Testis (tissue), 2 donors: ENCODE measurements around the gene SPTLC2.
"Not testable (repeated sequence)": the region's sequence is repeated elsewhere in the genome, so short reads cannot be mapped to it uniquely, and the experiment has no call there.

ENCODE experiments used
- POLR2A ChIP-seq: fragments of 450-650 bp; IDR thresholded peaks from one replicate; pipeline ENCODE4 v1.6.1; 2017; ENCODE audit warnings: antibody characterized with exemption, mild to moderate bottlenecking, moderate library complexity
- TF ChIP-seq, protein P1 (sequence below), 3 experiments: fragments of 450-650 bp in 2 of 3; fragments of 200-600 bp in 1 of 3; sonication (generic) in 1 of 3; IDR thresholded peaks; one replicate each; pipeline ENCODE4 v1.5.1; 2016 to 2019; ENCODE audit warnings: antibody characterized with exemption in 3 of 3, mild to moderate bottlenecking in 2 of 3, moderate library complexity in 1 of 3

DNA sequence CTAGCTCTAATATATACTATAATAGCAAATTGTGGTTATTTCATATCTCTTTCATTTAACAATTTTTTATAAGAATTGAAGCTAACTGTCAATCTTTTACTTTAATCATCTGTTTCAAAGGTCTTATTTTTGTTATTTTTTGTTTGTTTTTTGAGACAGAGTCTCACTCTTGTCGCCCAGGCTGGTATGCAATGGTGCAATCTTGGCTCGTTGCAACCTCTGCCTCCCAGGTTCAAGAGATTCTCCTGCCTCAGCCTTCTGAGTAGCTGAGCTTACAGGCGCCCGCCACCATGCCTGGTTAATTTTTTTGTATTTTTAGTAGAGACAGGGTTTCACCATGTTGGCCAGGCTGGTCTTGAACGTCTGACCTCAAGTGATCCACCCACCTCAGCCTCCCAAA is 87.7 kb downstream of the SPTLC2 start:
- TF ChIP-seq, protein P1, sequence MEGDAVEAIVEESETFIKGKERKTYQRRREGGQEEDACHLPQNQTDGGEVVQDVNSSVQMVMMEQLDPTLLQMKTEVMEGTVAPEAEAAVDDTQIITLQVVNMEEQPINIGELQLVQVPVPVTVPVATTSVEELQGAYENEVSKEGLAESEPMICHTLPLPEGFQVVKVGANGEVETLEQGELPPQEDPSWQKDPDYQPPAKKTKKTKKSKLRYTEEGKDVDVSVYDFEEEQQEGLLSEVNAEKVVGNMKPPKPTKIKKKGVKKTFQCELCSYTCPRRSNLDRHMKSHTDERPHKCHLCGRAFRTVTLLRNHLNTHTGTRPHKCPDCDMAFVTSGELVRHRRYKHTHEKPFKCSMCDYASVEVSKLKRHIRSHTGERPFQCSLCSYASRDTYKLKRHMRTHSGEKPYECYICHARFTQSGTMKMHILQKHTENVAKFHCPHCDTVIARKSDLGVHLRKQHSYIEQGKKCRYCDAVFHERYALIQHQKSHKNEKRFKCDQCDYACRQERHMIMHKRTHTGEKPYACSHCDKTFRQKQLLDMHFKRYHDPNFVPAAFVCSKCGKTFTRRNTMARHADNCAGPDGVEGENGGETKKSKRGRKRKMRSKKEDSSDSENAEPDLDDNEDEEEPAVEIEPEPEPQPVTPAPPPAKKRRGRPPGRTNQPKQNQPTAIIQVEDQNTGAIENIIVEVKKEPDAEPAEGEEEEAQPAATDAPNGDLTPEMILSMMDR (IDR thresholded peaks at IDR 0.05) = not testable (repeated sequence)
- TF ChIP-seq POLR2A = not testable (repeated sequence)
